Activated CD8-positive, alpha-beta T cell treated with anti-CD3 and anti-CD28 coated beads, Interleukin-2, amount 10 ng/mL, durations not matched to agents 7 days and 5 days (primary cell): Measurements from ENCODE around the gene MYMK. TPM values are rescaled to one million over a fixed set of nuclear protein-coding genes. Genes with fewer than 3 reads are reported as not detected.

ENCODE experiments used
- ATAC-seq: fragments of 150-1000 bp; cut with Tn5 transposase; one replicate; pipeline ENCODE4 v1.10.0; 2021; ENCODE audit warnings: moderate library complexity
- CTCF ChIA-PET: fragments of 350-600 bp; sonication (Branson Sonifier 250); formaldehyde crosslinking; loops from one replicate; lab custom pipeline; 2021; ENCODE audit warnings: antibody characterized with exemption; lab: Charles Lee
- POLR2A ChIA-PET: fragments of 350-600 bp; sonication (Branson Sonifier 250); formaldehyde crosslinking; loops from one replicate; lab custom pipeline; 2021; ENCODE audit warnings: antibody characterized with exemption; lab: Charles Lee
- DNase-seq: peaks from one replicate; pipeline ENCODE4 v3.0.0-alpha.2; 2020
- H3K27ac Mint-ChIP-seq: one replicate; pipeline ENCODE4 v1.8.0; 2021; ENCODE audit warnings: mild to moderate bottlenecking, mixed read lengths
- H3K27me3 Mint-ChIP-seq: one replicate; pipeline ENCODE4 v1.8.0; 2021; ENCODE audit warnings: low read depth, mixed read lengths
- H3K36me3 Mint-ChIP-seq: one replicate; pipeline ENCODE4 v1.8.0; 2021; ENCODE audit warnings: low read depth, mixed read lengths
- H3K4me1 Mint-ChIP-seq: one replicate; pipeline ENCODE4 v1.8.0; 2021; ENCODE audit warnings: low read depth, mixed read lengths
- H3K4me3 Mint-ChIP-seq: one replicate; pipeline ENCODE4 v1.8.0; 2021; ENCODE audit warnings: mild to moderate bottlenecking, mixed read lengths
- H3K9me3 Mint-ChIP-seq: one replicate; pipeline ENCODE4 v1.8.0; 2022; ENCODE audit warnings: mixed read lengths; ENCODE audit not compliant: insufficient read depth
- total RNA-seq, 2 experiments: library from RNA; stranded (reverse); gene quantifications; one replicate each; pipeline ENCODE4 v1.2.3, GENCODE V29; 2021

MYMK gene
- total RNA-seq, 2 experiments from 2014 or later: not detected

- no peak overlapping the region for H3K27ac Mint-ChIP-seq
- H3K9me3 Mint-ChIP-seq: no peaks in the 10 kb centered on the region
- no peaks in the 10 kb centered on the region for H3K36me3 Mint-ChIP-seq
- no peaks in the 10 kb centered on the region for H3K27me3 Mint-ChIP-seq
- ChIA-PET CTCF (no interaction called here), POLR2A (no interaction called here)
- H3K4me1 Mint-ChIP-seq: peaks cover 11% of the 10 kb centered on the region
- no peak for ATAC-seq
- DNase-seq: no peak
- H3K4me3 Mint-ChIP-seq: no peak overlapping the region
Measured at GRCh38 chr9:133553973-133554713, 29.4 kb upstream of the MYMK start.

- CTCF ChIA-PET: no interaction called here
- Mint-ChIP-seq H3K9me3 (no peaks in the 10 kb centered on the region), H3K36me3 (no peaks in the 10 kb centered on the region), H3K27ac (no peak overlapping the region), H3K4me1 (peaks cover 2% of the 10 kb centered on the region), H3K4me3 (no peak overlapping the region), H3K27me3 (no peaks in the 10 kb centered on the region)
- ATAC-seq (no peak), DNase-seq (no peak)
- POLR2A ChIA-PET: no interaction called here
Measured at GRCh38 chr9:133553123-133553522, 28.4 kb upstream of the MYMK start.

DNA sequence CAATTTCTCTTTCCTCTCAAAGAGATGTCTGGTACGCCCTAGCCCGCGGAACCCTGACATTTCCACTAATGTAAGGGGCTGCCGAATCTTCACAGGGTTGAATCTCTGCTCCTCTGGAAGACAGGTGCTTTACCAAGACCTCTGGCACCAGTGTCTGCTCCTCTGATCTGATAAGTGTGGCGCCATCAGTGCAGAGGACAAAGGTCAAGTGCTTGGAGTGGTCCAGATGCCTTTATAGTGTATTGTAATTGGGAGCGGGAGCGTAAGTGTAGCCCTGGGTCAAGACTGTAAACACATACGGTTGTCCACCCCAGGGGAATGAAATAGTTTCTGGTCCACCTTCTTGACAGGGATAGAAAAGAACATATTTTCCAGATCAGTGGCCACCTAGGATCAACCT, 27.5 kb upstream of the MYMK start:
- DNase-seq (no peak), ATAC-seq (no peak)
- H3K4me3 Mint-ChIP-seq: no peak overlapping the region
- H3K27ac Mint-ChIP-seq: no peak overlapping the region
- ChIA-PET CTCF (no interaction called here), POLR2A (no interaction called here)
- no peaks in the 10 kb centered on the region for H3K27me3 Mint-ChIP-seq
- no peaks in the 10 kb centered on the region for H3K9me3 Mint-ChIP-seq
- no peaks in the 10 kb centered on the region for H3K36me3 Mint-ChIP-seq
- no peaks in the 10 kb centered on the region for H3K4me1 Mint-ChIP-seq

DNA sequence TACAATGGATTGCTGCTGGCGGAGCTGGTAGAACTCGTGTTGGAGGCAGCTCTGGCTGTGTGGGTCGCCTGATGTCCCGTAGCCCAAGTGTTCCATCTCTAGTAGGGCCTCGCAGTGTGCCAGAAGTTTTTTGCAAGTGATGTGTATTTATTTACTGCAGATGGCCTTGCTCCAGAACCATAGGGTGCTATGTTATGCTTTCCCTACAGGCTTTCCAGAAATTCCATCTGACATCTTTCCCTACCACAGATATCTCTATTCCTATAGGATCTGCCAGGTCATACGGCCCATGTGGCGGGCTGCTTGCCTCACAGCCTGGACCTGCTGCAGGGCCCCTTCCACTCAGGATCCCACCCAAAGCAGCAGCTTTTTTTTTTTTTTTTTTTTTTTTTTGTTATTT, 26.7 kb upstream of the MYMK start:
- POLR2A ChIA-PET: no interaction called here
- Mint-ChIP-seq H3K9me3 (no peaks in the 10 kb centered on the region), H3K4me1 (no peaks in the 10 kb centered on the region), H3K27ac (no peak overlapping the region), H3K27me3 (no peaks in the 10 kb centered on the region), H3K36me3 (no peaks in the 10 kb centered on the region), H3K4me3 (no peak overlapping the region)
- CTCF ChIA-PET: no interaction called here
- DNase-seq (no peak), ATAC-seq (no peak)

- no peaks in the 10 kb centered on the region for H3K9me3 Mint-ChIP-seq
- H3K4me3 Mint-ChIP-seq: no peak overlapping the region
- ChIA-PET POLR2A (no interaction called here), CTCF (no interaction called here)
- H3K27ac Mint-ChIP-seq: no peak overlapping the region
- H3K36me3 Mint-ChIP-seq: no peaks in the 10 kb centered on the region
- ATAC-seq (no peak), DNase-seq (no peak)
- no peaks in the 10 kb centered on the region for H3K4me1 Mint-ChIP-seq
- H3K27me3 Mint-ChIP-seq: no peaks in the 10 kb centered on the region
Measured at GRCh38 chr9:133547116-133547515, 22.4 kb upstream of the MYMK start.

DNA sequence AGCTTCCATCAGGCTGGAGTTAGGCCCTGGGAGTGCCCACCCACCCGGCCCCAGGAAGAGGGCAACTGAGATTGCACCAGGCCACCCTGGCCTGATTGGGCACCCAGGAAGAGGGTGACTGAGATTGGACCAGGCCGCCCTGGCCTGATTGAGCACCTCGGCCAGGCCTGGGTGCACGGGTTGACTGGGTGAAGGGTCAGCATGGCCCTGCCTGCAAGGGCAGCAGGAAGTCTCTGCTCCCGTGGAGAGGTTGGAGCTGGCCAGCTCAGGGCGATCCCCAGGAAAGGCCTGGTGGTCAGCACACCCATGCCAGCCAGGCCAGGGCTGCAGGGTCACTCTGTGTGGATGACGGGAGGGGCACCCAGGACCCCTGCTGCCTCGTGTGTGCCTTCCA, 21.5 kb upstream of the MYMK start:
- ChIA-PET POLR2A (no interaction called here), CTCF (no interaction called here)
- H3K9me3 Mint-ChIP-seq: no peaks in the 10 kb centered on the region
- no peak overlapping the region for H3K4me3 Mint-ChIP-seq
- no peak overlapping the region for H3K27ac Mint-ChIP-seq
- no peaks in the 10 kb centered on the region for H3K36me3 Mint-ChIP-seq
- H3K4me1 Mint-ChIP-seq: no peaks in the 10 kb centered on the region
- DNase-seq: no peak
- no peak for ATAC-seq
- no peaks in the 10 kb centered on the region for H3K27me3 Mint-ChIP-seq

- no peak for DNase-seq
- Mint-ChIP-seq H3K9me3 (no peaks in the 10 kb centered on the region), H3K36me3 (no peaks in the 10 kb centered on the region), H3K4me3 (no peak overlapping the region), H3K27ac (no peak overlapping the region), H3K27me3 (no peaks in the 10 kb centered on the region), H3K4me1 (no peaks in the 10 kb centered on the region)
- POLR2A ChIA-PET: no interaction called here
- ATAC-seq: no peak
- CTCF ChIA-PET: no interaction called here
Measured at GRCh38 chr9:133545494-133546286, 20.9 kb upstream of the MYMK start.

DNA sequence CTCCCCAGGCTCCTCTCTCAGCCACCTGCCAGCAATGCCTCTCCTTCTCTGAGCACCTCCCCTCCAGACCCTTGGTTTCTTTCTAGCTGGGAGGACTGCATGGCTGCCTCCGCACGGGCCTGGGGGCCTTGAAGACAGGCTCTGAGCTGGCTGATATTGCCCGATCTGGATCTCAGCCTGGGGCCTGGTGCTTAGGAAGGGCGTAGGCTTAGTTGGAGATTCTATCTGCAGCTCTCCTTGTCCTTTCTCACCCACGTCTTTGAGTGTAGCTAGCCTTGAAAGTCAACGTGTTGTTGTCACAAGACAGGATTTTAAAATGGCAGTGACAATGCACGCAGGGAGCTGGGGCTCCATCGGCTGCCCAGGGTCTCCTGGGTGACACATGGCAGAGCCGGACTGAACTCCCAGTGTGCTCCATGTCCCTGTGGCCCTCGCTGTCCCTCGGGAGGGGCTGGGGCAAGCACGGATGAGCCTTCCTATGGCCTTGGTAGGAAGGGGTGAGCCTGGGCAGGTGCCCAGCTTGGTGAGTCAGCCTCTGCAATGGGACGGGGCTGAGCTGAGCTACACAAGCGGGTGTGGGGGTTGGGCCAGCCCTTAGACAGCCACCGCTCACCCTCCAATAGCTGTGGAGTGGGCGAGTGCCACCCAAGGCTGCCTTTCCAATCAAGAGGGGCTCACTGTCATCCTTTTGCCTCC, 19.2 kb upstream of the MYMK start:
- H3K9me3 Mint-ChIP-seq: no peaks in the 10 kb centered on the region
- POLR2A ChIA-PET: no interaction called here

GRCh38 chr9:133542002-133542401, 17.2 kb upstream of the MYMK start:
- ChIA-PET CTCF (interaction anchor here (1.3 kb wide), 1 partner anchor 10 kb away, joined by 3 read pairs; no protein-coding TSS in a partner anchor), POLR2A (no interaction called here)
- H3K4me1 Mint-ChIP-seq: no peaks in the 10 kb centered on the region
- no peaks in the 10 kb centered on the region for H3K9me3 Mint-ChIP-seq
- no peak overlapping the region for H3K4me3 Mint-ChIP-seq
- ATAC-seq (no peak), DNase-seq (no peak)
- no peaks in the 10 kb centered on the region for H3K36me3 Mint-ChIP-seq
- H3K27ac Mint-ChIP-seq: no peak overlapping the region
- H3K27me3 Mint-ChIP-seq: peaks cover 5% of the 10 kb centered on the region

More for the DNA sequence above, 19.2 kb upstream of the MYMK start:
- no peak for DNase-seq
- CTCF ChIA-PET: interaction anchor here (0.7 to 0.8 kb wide), 2 partner anchors 10 to 172 kb away, joined by 3 read pairs; no protein-coding TSS in a partner anchor
- H3K4me1 Mint-ChIP-seq: no peaks in the 10 kb centered on the region
- H3K27me3 Mint-ChIP-seq: peaks cover 4% of the 10 kb centered on the region
- H3K4me3 Mint-ChIP-seq: no peak overlapping the region
- no peak for ATAC-seq
- H3K27ac Mint-ChIP-seq: no peak overlapping the region
- H3K36me3 Mint-ChIP-seq: no peaks in the 10 kb centered on the region

- DNase-seq (no peak), ATAC-seq (no peak)
- ChIA-PET POLR2A (no interaction called here), CTCF (no interaction called here)
- Mint-ChIP-seq H3K9me3 (no peaks in the 10 kb centered on the region), H3K27ac (no peak overlapping the region), H3K4me1 (no peaks in the 10 kb centered on the region), H3K36me3 (no peaks in the 10 kb centered on the region), H3K27me3 (peaks cover 8% of the 10 kb centered on the region), H3K4me3 (no peak overlapping the region)
Measured at GRCh38 chr9:133540698-133541025, 15.9 kb upstream of the MYMK start.

DNA sequence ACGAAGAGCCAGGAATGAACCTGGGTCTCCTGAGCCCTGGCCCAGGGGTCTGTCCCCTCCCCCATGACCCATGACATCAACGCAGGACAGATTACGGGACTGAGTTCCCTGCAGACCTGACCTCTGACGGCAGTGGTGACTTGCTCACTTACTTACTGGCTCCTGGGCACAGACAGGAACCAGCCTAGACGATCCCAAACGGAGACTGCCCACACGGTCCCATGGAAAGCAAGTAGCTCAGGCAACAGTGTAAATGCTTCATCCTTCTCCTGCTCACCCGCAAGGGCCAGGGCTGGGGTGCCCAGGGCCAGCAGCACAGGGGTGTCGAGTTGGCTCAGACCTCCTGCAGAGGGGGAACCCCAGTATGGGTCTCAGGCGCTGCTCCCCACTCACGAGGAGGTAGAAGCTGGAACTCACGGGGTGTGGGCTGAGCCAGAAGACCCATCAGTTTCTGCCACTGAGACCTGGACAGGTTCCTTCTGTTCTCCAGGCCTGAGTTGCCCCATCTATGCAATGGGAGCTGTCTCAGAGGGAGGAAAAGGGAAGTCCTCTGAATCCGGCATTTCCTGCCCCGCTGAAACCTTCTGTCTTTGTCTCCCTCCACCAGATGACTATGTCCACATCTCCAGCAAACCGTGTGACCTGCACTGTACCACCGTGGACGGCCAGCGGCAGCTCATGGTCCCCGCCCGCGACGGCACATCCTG, 15.4 kb upstream of the MYMK start:
- CTCF ChIA-PET: no interaction called here

More for the DNA sequence above, 15.4 kb upstream of the MYMK start:
- Mint-ChIP-seq H3K27me3 (peaks cover 8% of the 10 kb centered on the region), H3K27ac (no peak overlapping the region), H3K36me3 (no peaks in the 10 kb centered on the region), H3K9me3 (no peaks in the 10 kb centered on the region), H3K4me3 (no peak overlapping the region), H3K4me1 (no peaks in the 10 kb centered on the region)
- DNase-seq: no peak
- no peak for ATAC-seq
- POLR2A ChIA-PET: no interaction called here
